Neural progenitor cell (in vitro differentiated cells): ENCODE results near the gene JHY. TPM values are rescaled to one million over a fixed set of nuclear protein-coding genes. Genes with fewer than 3 reads are reported as not detected.

ENCODE experiments used
- DNase-seq: peaks from one replicate; pipeline ENCODE4 v3.0.0-alpha.2; 2016; ENCODE audit warnings: low spot score
- H2AFZ ChIP-seq: fragments of 200-600 bp; sonication (generic); replicated peaks from 2 replicates; pipeline ENCODE4 v1.6.1; 2016; ENCODE audit warnings: antibody characterized with exemption
- H3F3A ChIP-seq: fragments of 200-600 bp; sonication (generic); 2 replicates; pipeline ENCODE4 v1.6.1; 2016; ENCODE audit warnings: antibody characterized with exemption, low read depth
- H3K27ac ChIP-seq: fragments of 200-600 bp; sonication (generic); 2 replicates; pipeline ENCODE4 v1.5.1; 2016; ENCODE audit warnings: mild to moderate bottlenecking
- H3K27me3 ChIP-seq: fragments of 200-600 bp; sonication (generic); 2 replicates; pipeline ENCODE4 v1.6.1; 2016; ENCODE audit warnings: mild to moderate bottlenecking, moderate library complexity
- H3K36me3 ChIP-seq: fragments of 200-600 bp; sonication (generic); 2 replicates; pipeline ENCODE4 v1.5.1; 2016
- H3K4me1 ChIP-seq: fragments of 200-600 bp; sonication (generic); 2 replicates; pipeline ENCODE4 v1.6.1; 2016; ENCODE audit warnings: mixed run types
- H3K4me2 ChIP-seq: fragments of 200-600 bp; sonication (generic); 2 replicates; pipeline ENCODE4 v1.6.1; 2016
- H3K4me3 ChIP-seq: fragments of 200-600 bp; sonication (generic); 2 replicates; pipeline ENCODE4 v1.5.1; 2016
- H3K79me2 ChIP-seq: fragments of 200-600 bp; sonication (generic); 2 replicates; pipeline ENCODE4 v1.6.1; 2016; ENCODE audit warnings: low read depth
- H3K9ac ChIP-seq: fragments of 200-600 bp; sonication (generic); 2 replicates; pipeline ENCODE4 v1.6.1; 2016
- H3K9me3 ChIP-seq: fragments of 200-600 bp; sonication (generic); 2 replicates; pipeline ENCODE4 v1.5.1; 2016; ENCODE audit warnings: low read depth
- H4K20me1 ChIP-seq: fragments of 200-600 bp; sonication (generic); 2 replicates; pipeline ENCODE4 v1.6.1; 2016; ENCODE audit warnings: low read depth
- H3K27ac Mint-ChIP-seq: 3 replicates; pipeline ENCODE4 v1.8.0; 2021; ENCODE audit warnings: mixed read lengths
- H3K27me3 Mint-ChIP-seq: 2 replicates; pipeline ENCODE4 v1.8.0; 2022; ENCODE audit warnings: low read depth, mild to moderate bottlenecking, inconsistent platforms, moderate library complexity, mixed read lengths; ENCODE audit not compliant: insufficient read depth
- H3K36me3 Mint-ChIP-seq: 3 replicates; pipeline ENCODE4 v1.8.0; 2021; ENCODE audit warnings: mixed read lengths
- H3K4me1 Mint-ChIP-seq: 3 replicates; pipeline ENCODE4 v1.8.0; 2021; ENCODE audit warnings: mixed read lengths
- H3K4me3 Mint-ChIP-seq: 3 replicates; pipeline ENCODE4 v1.8.0; 2021; ENCODE audit warnings: mild to moderate bottlenecking, moderate library complexity, mixed read lengths
- H3K9me3 Mint-ChIP-seq: 3 replicates; pipeline ENCODE4 v1.8.0; 2020; ENCODE audit warnings: mixed read lengths
- CTCF ChIP-seq: fragments of 200-600 bp; sonication (generic); IDR thresholded peaks from 2 replicates; pipeline ENCODE4 v1.5.1; 2017; ENCODE audit warnings: antibody characterized with exemption, mild to moderate bottlenecking
- EZH2 ChIP-seq: fragments of 200-600 bp; sonication (generic); IDR thresholded peaks from 2 replicates; pipeline ENCODE4 v1.6.1; 2017; ENCODE audit warnings: antibody characterized with exemption, mild to moderate bottlenecking, moderate library complexity
- EZH2phosphoT487 ChIP-seq: fragments of 200-600 bp; sonication (generic); IDR thresholded peaks from 2 replicates; pipeline ENCODE4 v1.6.1; 2017; ENCODE audit warnings: antibody characterized with exemption
- total RNA-seq: library from RNA; depleted of rRNA; stranded (reverse); fragments of >200 nt; gene quantifications from 2 replicates; pipeline ENCODE4 v1.2.3, GENCODE V29; 2015; ENCODE audit warnings: low replicate concordance

Gene JHY
- total RNA-seq, 1 donor from 2014 or later = 0.69 TPM

DNA sequence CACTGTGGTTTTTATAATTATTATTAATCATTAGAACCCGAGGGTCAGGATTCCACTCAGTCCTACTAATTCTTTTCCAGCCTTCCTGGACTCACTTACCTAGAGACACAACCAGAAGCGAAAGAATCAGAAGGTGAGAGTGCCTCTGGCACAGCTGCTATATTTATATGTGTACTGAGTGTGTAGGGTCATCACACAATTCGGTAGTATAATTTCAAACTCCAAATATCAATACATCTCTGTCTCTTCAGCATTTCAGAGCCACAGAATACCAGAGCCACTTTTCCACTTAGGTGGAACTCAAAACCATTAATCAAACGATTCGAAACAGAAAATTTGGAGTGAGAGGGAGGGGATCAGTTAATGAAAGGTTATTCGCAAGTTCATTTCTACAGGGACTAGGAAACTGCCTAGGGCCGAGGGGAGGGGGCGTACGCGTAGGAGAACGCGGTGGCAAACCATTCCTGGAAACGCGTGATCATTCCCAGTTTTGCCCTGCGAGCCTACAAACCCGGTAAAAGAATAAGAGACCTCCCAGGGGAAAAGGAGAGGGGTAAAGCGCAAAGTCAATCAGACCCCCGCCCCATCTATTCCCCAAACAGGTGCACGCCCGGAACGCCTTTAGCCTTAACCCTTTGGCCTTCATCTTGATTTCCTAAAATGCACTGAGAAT lies 93.6 kb downstream of the JHY start:
- no peaks in the 10 kb centered on the region for H3K9me3 ChIP-seq
- H3K9ac ChIP-seq = no peak overlapping the region
- no peak overlapping the region for H2AFZ ChIP-seq
- H3K4me3 Mint-ChIP-seq = peak overlapping the region; percentile 81
- H3K9me3 Mint-ChIP-seq = peaks cover 5% of the 10 kb centered on the region
- no peak overlapping the region for H3K27ac ChIP-seq
- H3K27me3 Mint-ChIP-seq = peaks cover 89% of the 10 kb centered on the region
- peaks cover 30% of the 10 kb centered on the region for H3K4me1 Mint-ChIP-seq
- TF ChIP-seq EZH2 = no peak
- TF ChIP-seq CTCF = no peak
- no peak for TF ChIP-seq EZH2phosphoT487
- H3K79me2 ChIP-seq = no peaks in the 10 kb centered on the region
- H3F3A ChIP-seq = peaks cover 16% of the 10 kb centered on the region
- H3K4me2 ChIP-seq = peak overlapping the region; percentile 89
- H4K20me1 ChIP-seq = peaks cover 59% of the 10 kb centered on the region
- H3K27me3 ChIP-seq = peaks cover 100% of the 10 kb centered on the region
- H3K36me3 Mint-ChIP-seq = no peaks in the 10 kb centered on the region
- no peak overlapping the region for H3K27ac Mint-ChIP-seq
- H3K4me3 ChIP-seq = peak overlapping the region; percentile 52
- no peak for DNase-seq
- H3K36me3 ChIP-seq = no peaks in the 10 kb centered on the region
- peaks cover 21% of the 10 kb centered on the region for H3K4me1 ChIP-seq

- Histone ChIP-seq H3K79me2 (no peaks in the 10 kb centered on the region), H3K9ac (no peak overlapping the region), H3F3A (peaks cover 16% of the 10 kb centered on the region), H3K4me2 (peak overlapping the region; percentile 89), H3K27ac (no peak overlapping the region), H3K4me1 (peaks cover 21% of the 10 kb centered on the region), H4K20me1 (peaks cover 64% of the 10 kb centered on the region), H3K27me3 (peaks cover 100% of the 10 kb centered on the region), H2AFZ (peak overlapping the region; percentile 98), H3K36me3 (no peaks in the 10 kb centered on the region), H3K4me3 (peak overlapping the region; percentile 52), H3K9me3 (no peaks in the 10 kb centered on the region)
- peak; percentile 91 for TF ChIP-seq EZH2
- TF ChIP-seq EZH2phosphoT487 = peak; percentile 63
- TF ChIP-seq CTCF = no peak
- peak; percentile 73 for DNase-seq
- Mint-ChIP-seq H3K27ac (no peak overlapping the region), H3K9me3 (peaks cover 5% of the 10 kb centered on the region), H3K4me1 (peaks cover 34% of the 10 kb centered on the region), H3K27me3 (peaks cover 92% of the 10 kb centered on the region), H3K36me3 (no peaks in the 10 kb centered on the region), H3K4me3 (peak overlapping the region; percentile 81)
Observed at GRCh38 chr11:122976734-122977469, 94.3 kb downstream of the JHY start.

- H2AFZ ChIP-seq = peak overlapping the region; percentile 98
- peak; percentile 79 for DNase-seq
- H3K27ac ChIP-seq = no peak overlapping the region
- no peak overlapping the region for H3K9ac ChIP-seq
- no peaks in the 10 kb centered on the region for H3K36me3 ChIP-seq
- peaks cover 72% of the 10 kb centered on the region for H4K20me1 ChIP-seq
- H3K9me3 ChIP-seq = no peaks in the 10 kb centered on the region
- TF ChIP-seq CTCF = no peak
- TF ChIP-seq EZH2 = peak; percentile 90
- TF ChIP-seq EZH2phosphoT487 = peak; percentile 68
- H3K9me3 Mint-ChIP-seq = peaks cover 5% of the 10 kb centered on the region
- peaks cover 40% of the 10 kb centered on the region for H3K4me1 Mint-ChIP-seq
- H3K4me2 ChIP-seq = peak overlapping the region; percentile 89
- peaks cover 93% of the 10 kb centered on the region for H3K27me3 Mint-ChIP-seq
- peak overlapping the region; percentile 8 for H3K4me3 Mint-ChIP-seq
- H3F3A ChIP-seq = peaks cover 22% of the 10 kb centered on the region
- H3K27ac Mint-ChIP-seq = no peak overlapping the region
- H3K79me2 ChIP-seq = no peaks in the 10 kb centered on the region
- peaks cover 100% of the 10 kb centered on the region for H3K27me3 ChIP-seq
- peaks cover 28% of the 10 kb centered on the region for H3K4me1 ChIP-seq
- no peaks in the 10 kb centered on the region for H3K36me3 Mint-ChIP-seq
- H3K4me3 ChIP-seq = peak overlapping the region; percentile 52
Observed at GRCh38 chr11:122977470-122978298, 95.1 kb downstream of the JHY start.
